GM12872 (cell line): ENCODE data around the gene EVC2.

Source experiments
- CTCF ChIP-seq: IDR thresholded peaks from 3 replicates; pipeline ENCODE4 v1.5.1; 2011; ENCODE audit warnings: low read depth, mild to moderate bottlenecking, low read length, moderate library complexity; ENCODE audit not compliant: insufficient read depth

EVC2 gene

GRCh38 chr4:5755161-5755560, 46.8 kb upstream of the EVC2 start:
- TF ChIP-seq CTCF, result no peak

- no peak for TF ChIP-seq CTCF
These were observed 46.1 kb upstream of the EVC2 start for GRCh38 chr4:5754529-5754881.

GRCh38 chr4:5753766-5754528, 45.6 kb upstream of the EVC2 start:
- TF ChIP-seq CTCF, result no peak

DNA sequence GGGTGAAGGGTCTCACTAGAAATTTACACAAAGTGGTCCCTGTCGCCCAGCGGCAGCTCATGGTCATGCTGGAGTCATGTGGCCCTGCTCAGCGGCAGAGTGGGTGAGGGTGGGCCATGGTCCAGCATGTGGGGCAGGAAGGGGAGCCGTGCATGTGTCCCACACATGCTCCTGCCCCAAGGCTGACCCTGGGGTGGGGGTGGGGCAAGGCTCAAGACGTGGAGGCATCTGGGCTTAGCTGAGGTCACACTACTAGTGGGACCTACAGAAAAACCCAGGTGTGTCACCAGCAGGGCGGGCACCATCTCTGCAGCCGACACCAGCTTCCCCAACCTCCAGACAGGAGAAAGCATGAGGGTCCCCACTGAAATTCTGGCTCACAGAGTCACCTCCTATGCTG, 45.0 kb upstream of the EVC2 start:
- no peak for TF ChIP-seq CTCF

GRCh38 chr4:5752376-5753184, 44.2 kb upstream of the EVC2 start:
- TF ChIP-seq CTCF, result no peak

DNA sequence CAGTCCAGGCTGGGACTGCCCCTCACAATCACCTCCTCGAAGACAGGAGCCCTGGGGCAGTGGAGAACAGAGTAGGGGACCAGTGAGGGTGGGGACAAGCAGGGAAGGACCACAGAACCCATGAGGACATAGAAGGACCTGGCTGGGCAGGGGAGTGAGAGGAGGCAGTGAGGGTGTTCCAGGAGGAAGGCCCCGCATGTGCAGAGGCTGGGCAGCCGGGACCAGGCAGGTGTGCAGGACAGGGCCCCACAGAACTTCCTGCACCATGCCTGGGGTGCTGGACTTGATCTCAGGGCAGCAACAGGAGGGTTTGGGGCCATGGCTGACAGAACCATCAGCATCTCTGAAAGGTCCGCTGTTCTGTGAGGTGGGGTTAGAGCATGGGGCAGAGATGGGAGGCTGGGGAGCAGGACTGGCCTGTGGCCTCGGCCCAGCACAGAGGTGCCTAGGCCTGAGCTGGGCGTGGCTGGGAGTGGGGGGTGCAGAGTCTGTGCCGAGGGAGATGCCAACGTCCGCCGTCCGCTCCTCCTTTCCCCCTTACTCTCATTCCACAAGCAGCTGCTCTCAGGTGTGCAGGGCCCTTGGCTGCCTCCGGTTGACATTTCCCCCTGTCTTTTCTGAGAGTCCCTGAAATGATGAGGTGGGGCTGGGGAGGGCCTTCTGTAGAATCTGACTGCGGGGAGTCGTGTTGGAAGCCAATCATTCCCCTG, 43.5 kb upstream of the EVC2 start:
- TF ChIP-seq CTCF, result no peak

- TF ChIP-seq CTCF, result no peak
These were observed 42.7 kb upstream of the EVC2 start for GRCh38 chr4:5750946-5751665.
